ENCODE data around the gene RELB.
A peak's percentile ranks its signal among the peaks of the same experiment; 100 is the strongest.

DNA sequence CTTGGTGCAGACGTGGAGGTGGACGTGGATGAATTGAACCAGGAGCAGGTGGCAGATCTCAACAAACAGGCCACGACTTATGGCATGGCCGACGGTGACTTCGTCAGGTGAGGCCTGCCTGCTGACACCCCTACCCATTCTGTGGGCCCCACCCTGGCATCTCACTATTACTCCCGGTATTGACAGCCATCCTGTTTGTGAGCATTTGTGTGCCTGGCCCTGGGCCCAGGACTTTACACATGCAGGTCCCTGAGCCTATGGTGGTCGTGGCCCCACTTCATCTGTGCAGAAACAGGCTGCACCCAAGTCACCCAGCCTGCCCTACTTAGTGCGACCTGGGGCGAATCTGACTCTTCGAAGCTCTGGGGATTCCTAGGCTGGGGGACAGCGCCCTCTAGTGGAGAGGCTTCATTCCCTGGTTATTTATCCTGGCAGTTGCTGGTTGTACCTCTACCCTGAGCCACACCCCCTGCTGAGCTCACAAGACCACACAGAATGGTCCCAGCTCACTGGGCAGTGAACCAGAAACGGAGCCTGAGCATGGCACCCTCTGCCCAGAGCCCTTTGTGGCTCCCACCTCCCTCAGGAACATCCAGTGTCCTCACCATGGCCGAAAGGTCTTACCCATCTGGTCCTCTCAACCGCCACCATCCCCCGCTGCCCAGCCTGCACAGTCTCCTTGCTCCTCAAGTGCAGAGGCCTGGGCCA is 58.1 kb downstream of the RELB start:
- TF ChIP-seq, protein P1, sequence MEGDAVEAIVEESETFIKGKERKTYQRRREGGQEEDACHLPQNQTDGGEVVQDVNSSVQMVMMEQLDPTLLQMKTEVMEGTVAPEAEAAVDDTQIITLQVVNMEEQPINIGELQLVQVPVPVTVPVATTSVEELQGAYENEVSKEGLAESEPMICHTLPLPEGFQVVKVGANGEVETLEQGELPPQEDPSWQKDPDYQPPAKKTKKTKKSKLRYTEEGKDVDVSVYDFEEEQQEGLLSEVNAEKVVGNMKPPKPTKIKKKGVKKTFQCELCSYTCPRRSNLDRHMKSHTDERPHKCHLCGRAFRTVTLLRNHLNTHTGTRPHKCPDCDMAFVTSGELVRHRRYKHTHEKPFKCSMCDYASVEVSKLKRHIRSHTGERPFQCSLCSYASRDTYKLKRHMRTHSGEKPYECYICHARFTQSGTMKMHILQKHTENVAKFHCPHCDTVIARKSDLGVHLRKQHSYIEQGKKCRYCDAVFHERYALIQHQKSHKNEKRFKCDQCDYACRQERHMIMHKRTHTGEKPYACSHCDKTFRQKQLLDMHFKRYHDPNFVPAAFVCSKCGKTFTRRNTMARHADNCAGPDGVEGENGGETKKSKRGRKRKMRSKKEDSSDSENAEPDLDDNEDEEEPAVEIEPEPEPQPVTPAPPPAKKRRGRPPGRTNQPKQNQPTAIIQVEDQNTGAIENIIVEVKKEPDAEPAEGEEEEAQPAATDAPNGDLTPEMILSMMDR (IDR thresholded peaks at IDR 0.05; ENCODE audit: poor library complexity, severe bottlenecking) = peak; percentile 75
- TF ChIP-seq SMC3 (conservative IDR thresholded peaks at IDR 0.05; ENCODE audit: poor library complexity) = peak; percentile 60
- no peak for TF ChIP-seq POLR2AphosphoS5 (IDR thresholded peaks at IDR 0.05)
- no peak for TF ChIP-seq EP300 (conservative IDR thresholded peaks at IDR 0.05; ENCODE audit: poor library complexity, severe bottlenecking)
- TF ChIP-seq, protein P2, sequence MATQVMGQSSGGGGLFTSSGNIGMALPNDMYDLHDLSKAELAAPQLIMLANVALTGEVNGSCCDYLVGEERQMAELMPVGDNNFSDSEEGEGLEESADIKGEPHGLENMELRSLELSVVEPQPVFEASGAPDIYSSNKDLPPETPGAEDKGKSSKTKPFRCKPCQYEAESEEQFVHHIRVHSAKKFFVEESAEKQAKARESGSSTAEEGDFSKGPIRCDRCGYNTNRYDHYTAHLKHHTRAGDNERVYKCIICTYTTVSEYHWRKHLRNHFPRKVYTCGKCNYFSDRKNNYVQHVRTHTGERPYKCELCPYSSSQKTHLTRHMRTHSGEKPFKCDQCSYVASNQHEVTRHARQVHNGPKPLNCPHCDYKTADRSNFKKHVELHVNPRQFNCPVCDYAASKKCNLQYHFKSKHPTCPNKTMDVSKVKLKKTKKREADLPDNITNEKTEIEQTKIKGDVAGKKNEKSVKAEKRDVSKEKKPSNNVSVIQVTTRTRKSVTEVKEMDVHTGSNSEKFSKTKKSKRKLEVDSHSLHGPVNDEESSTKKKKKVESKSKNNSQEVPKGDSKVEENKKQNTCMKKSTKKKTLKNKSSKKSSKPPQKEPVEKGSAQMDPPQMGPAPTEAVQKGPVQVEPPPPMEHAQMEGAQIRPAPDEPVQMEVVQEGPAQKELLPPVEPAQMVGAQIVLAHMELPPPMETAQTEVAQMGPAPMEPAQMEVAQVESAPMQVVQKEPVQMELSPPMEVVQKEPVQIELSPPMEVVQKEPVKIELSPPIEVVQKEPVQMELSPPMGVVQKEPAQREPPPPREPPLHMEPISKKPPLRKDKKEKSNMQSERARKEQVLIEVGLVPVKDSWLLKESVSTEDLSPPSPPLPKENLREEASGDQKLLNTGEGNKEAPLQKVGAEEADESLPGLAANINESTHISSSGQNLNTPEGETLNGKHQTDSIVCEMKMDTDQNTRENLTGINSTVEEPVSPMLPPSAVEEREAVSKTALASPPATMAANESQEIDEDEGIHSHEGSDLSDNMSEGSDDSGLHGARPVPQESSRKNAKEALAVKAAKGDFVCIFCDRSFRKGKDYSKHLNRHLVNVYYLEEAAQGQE (IDR thresholded peaks at IDR 0.05; ENCODE audit: borderline replicate concordance) = no peak
- no peak for TF ChIP-seq EZH2 (IDR thresholded peaks at IDR 0.05; ENCODE audit: borderline replicate concordance, insufficient read depth, low read length, poor library complexity, severe bottlenecking)

Data from neural cell (in vitro differentiated cells).